Peyer's patch (tissue), 4 donors: ENCODE measurements around the gene VTI1A. TPM values are rescaled to one million over a fixed set of nuclear protein-coding genes. Genes with fewer than 3 reads are reported as not detected.

Experiments
- DNase-seq, 3 donors: peaks; one replicate each; pipeline ENCODE4 v3.0.0-alpha.2; 2017 to 2019
- H3K27ac ChIP-seq, 4 donors: fragments of 200-600 bp; sonication (generic); one replicate each; pipeline ENCODE4 v1.5.1; 2016 to 2019
- H3K27me3 ChIP-seq, 2 donors: fragments of 200-600 bp; sonication (generic); one replicate each; pipeline ENCODE4 v1.5.1; 2019
- H3K36me3 ChIP-seq, 3 donors: fragments of 200-600 bp; sonication (generic); one replicate each; pipeline ENCODE4 v1.5.1; 2016 to 2019
- H3K4me1 ChIP-seq, 4 donors: fragments of 200-600 bp; sonication (generic); one replicate each; pipeline ENCODE4 v1.5.1; 2016 to 2019
- H3K4me3 ChIP-seq, 4 donors: fragments of 200-600 bp; sonication (generic); 1 replicate in 3 of 4; 2 replicates in 1 of 4; pipeline ENCODE4 v1.5.1; 2016 to 2019; ENCODE audit warnings: mild to moderate bottlenecking in 1 of 4
- H3K9me3 ChIP-seq, 4 donors: fragments of 200-600 bp; sonication (generic); one replicate each; pipeline ENCODE4 v1.5.1; 2016 to 2019; ENCODE audit warnings: mild to moderate bottlenecking in 1 of 4
- CTCF ChIP-seq, 6 experiments: fragments of 450-650 bp in 4 of 6; fragments of 200-600 bp in 2 of 6; sonication (generic) in 1 of 6; IDR thresholded peaks; one replicate each; pipeline ENCODE4 v1.5.1; 2017 to 2019; ENCODE audit warnings: antibody characterized with exemption in 6 of 6, mild to moderate bottlenecking in 3 of 6, moderate library complexity in 1 of 6
- POLR2A ChIP-seq, 2 donors: fragments of 450-650 bp; IDR thresholded peaks; one replicate each; pipeline ENCODE4 v1.5.1; 2017; ENCODE audit warnings: antibody characterized with exemption in 2 of 2, mild to moderate bottlenecking in 2 of 2, moderate library complexity in 2 of 2
- total RNA-seq, 4 donors: library from RNA; depleted of rRNA; stranded (reverse); fragments of >200 nt; gene quantifications; one replicate each; pipeline ENCODE4 v1.1.0, GENCODE V29; 2016

The VTI1A gene
- total RNA-seq, 4 donors from 2014 or later = 97.2 to 710 (median 170) TPM

DNA sequence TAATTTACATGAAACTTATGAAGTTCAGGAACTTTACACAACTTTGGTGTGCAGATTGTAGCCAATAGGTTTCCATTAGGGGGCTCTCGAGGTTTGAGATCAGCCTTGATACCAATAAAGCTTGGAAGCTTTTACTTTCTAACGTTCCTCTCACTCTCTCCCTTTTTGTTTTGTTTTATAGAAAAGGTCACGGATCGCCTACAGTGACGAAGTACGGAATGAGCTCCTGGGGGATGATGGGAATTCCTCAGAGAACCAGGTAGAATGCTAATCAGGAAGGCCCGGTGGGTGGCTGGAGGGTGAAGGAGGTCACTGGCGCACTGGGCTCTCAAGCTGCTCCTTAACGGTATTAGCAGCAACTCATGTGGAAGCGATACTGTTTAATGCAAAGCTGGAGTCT, 79.9 kb downstream of the VTI1A start:
- Histone ChIP-seq H3K4me1 (no peaks in the 10 kb centered on the region), H3K36me3 (no peaks in the 10 kb centered on the region), H3K9me3 (no peaks in the 10 kb centered on the region), H3K4me3 (no peak overlapping the region), H3K27me3 (no peaks in the 10 kb centered on the region), H3K27ac (no peak overlapping the region)
- no peak for DNase-seq
- no peak for TF ChIP-seq POLR2A (IDR thresholded peaks at IDR 0.05)
- TF ChIP-seq CTCF (IDR thresholded peaks at IDR 0.05) = no peak

DNA sequence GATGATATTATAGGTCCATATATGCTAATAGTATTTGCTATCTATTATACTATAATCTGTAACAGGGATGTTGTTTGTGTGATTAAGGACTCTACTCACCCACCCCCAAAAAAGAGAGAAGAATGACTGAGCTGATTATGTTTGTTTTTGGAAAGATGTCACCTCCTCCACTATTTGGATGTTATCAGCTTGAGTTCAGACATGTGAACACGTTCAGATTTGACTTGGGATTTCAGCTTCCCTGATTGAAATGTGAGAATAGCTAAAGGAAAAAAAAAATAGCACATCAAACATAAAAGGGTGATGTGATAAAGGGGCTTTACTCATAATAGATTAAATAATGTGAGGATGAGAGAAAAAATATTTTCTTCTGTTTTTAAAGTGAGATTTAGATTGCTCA, 81.2 kb downstream of the VTI1A start:
- Histone ChIP-seq H3K9me3 (no peaks in the 10 kb centered on the region), H3K4me1 (no peaks in the 10 kb centered on the region), H3K4me3 (no peak overlapping the region), H3K27me3 (no peaks in the 10 kb centered on the region), H3K36me3 (no peaks in the 10 kb centered on the region), H3K27ac (no peak overlapping the region)
- TF ChIP-seq POLR2A (IDR thresholded peaks at IDR 0.05) (no peak), CTCF (IDR thresholded peaks at IDR 0.05) (no peak)
- DNase-seq = no peak

- H3K4me3 ChIP-seq = peak overlapping the region in 1 of 4 donors; percentile 27
- TF ChIP-seq POLR2A (IDR thresholded peaks at IDR 0.05) = no peak
- TF ChIP-seq CTCF (IDR thresholded peaks at IDR 0.05) = no peak
- H3K27ac ChIP-seq = peak overlapping the region in 1 of 4 donors; percentile 4
These were observed 84.4 kb downstream of the VTI1A start for GRCh38 chr10:112531421-112531820.

DNA sequence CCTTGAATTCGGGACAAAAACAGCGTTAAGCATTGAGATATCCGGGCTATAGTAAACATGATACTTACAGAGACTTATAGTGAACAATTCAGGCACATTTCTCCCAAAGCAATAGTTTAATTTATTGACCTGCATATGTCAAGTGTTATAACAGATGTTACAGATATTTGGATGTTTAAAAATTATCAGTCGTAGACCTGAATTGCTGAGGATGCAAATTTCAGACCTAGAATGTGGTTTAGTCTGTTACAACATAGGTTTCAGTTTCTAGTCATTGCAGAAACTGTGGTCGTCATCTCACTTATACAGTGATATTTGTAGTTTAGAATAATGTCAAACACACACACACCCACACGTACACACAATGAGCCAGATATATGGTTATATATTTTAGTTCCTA, 85.2 kb downstream of the VTI1A start:
- peak overlapping the region in 1 of 4 donors; percentile 4 for H3K27ac ChIP-seq
- H3K4me3 ChIP-seq = peak overlapping the region in 3 of 4 donors; percentile 19 to 28 (median 27)
- no peaks in the 10 kb centered on the region for H3K36me3 ChIP-seq
- TF ChIP-seq CTCF (IDR thresholded peaks at IDR 0.05) (no peak), POLR2A (IDR thresholded peaks at IDR 0.05) (no peak)
- H3K9me3 ChIP-seq = no peaks in the 10 kb centered on the region
- H3K27me3 ChIP-seq = no peaks in the 10 kb centered on the region
- H3K4me1 ChIP-seq = peaks cover 0 to 6% (median 0%) of the 10 kb centered on the region in 4 donors
- no peak for DNase-seq

More at GRCh38 chr10:112531421-112531820, 84.4 kb downstream of the VTI1A start:
- Histone ChIP-seq H3K27me3 (no peaks in the 10 kb centered on the region), H3K9me3 (no peaks in the 10 kb centered on the region), H3K36me3 (no peaks in the 10 kb centered on the region), H3K4me1 (peaks cover 0 to 6% (median 0%) of the 10 kb centered on the region in 4 donors)
- DNase-seq = no peak

GRCh38 chr10:112532956-112533355, 85.9 kb downstream of the VTI1A start:
- Histone ChIP-seq H3K36me3 (peaks cover 0 to under 1% (median 0%) of the 10 kb centered on the region in 3 donors), H3K27ac (no peak overlapping the region), H3K4me3 (no peak overlapping the region), H3K27me3 (no peaks in the 10 kb centered on the region), H3K9me3 (no peaks in the 10 kb centered on the region), H3K4me1 (peaks cover 0 to 6% (median 0%) of the 10 kb centered on the region in 4 donors)
- DNase-seq = no peak
- no peak for TF ChIP-seq POLR2A (IDR thresholded peaks at IDR 0.05)
- TF ChIP-seq CTCF (IDR thresholded peaks at IDR 0.05) = no peak

DNA sequence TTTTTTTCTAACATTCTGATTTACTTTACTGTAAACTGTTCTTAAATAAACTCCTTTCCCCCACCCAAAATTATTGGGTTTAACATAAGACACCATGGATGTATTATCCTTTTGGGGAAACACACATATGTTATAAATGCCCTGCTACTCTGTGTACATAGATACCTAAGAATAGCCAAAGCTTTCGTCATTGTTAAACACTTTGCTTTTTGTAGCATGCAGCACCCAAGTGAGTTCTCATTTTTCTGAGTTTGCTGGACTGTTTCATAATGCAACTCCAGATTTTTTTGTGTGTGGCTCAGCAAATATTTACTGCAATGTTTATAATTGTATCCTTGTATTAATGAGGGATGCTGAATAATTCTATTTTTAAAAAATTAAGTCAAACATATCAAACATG, 86.9 kb downstream of the VTI1A start:
- H3K27ac ChIP-seq = no peak overlapping the region
- no peak for TF ChIP-seq CTCF (IDR thresholded peaks at IDR 0.05)
- TF ChIP-seq POLR2A (IDR thresholded peaks at IDR 0.05) = no peak
- H3K9me3 ChIP-seq = no peaks in the 10 kb centered on the region
- no peak overlapping the region for H3K4me3 ChIP-seq
- H3K27me3 ChIP-seq = no peaks in the 10 kb centered on the region
- H3K4me1 ChIP-seq = peaks cover 0 to 6% (median 0%) of the 10 kb centered on the region in 4 donors
- peaks cover 0 to 9% (median 0%) of the 10 kb centered on the region in 3 donors for H3K36me3 ChIP-seq
- no peak for DNase-seq
